Measurements from ENCODE around the gene MTR. TPM values are rescaled to one million over a fixed set of nuclear protein-coding genes. Genes with fewer than 3 reads are reported as not detected.

Gene MTR
- total RNA-seq, 6 experiments from 2014 or later, result 34.0 to 39.2 (median 36.0) TPM

GRCh38 chr1:236795757-236796667 is 920 bp downstream of the MTR start:
- TF ChIP-seq, protein P1, sequence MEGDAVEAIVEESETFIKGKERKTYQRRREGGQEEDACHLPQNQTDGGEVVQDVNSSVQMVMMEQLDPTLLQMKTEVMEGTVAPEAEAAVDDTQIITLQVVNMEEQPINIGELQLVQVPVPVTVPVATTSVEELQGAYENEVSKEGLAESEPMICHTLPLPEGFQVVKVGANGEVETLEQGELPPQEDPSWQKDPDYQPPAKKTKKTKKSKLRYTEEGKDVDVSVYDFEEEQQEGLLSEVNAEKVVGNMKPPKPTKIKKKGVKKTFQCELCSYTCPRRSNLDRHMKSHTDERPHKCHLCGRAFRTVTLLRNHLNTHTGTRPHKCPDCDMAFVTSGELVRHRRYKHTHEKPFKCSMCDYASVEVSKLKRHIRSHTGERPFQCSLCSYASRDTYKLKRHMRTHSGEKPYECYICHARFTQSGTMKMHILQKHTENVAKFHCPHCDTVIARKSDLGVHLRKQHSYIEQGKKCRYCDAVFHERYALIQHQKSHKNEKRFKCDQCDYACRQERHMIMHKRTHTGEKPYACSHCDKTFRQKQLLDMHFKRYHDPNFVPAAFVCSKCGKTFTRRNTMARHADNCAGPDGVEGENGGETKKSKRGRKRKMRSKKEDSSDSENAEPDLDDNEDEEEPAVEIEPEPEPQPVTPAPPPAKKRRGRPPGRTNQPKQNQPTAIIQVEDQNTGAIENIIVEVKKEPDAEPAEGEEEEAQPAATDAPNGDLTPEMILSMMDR (IDR thresholded peaks at IDR 0.05), result no peak
- H3K27ac Mint-ChIP-seq, result peak overlapping the region; percentile 94
- peak; percentile 17 for DNase-seq
- peak overlapping the region; percentile 94 for H3K4me3 Mint-ChIP-seq
- peaks cover 27% of the 10 kb centered on the region for H3K4me1 Mint-ChIP-seq (ENCODE audit: low read depth)
- H3K27me3 Mint-ChIP-seq (ENCODE audit: insufficient read depth), result peaks cover 5% of the 10 kb centered on the region
- H3K36me3 Mint-ChIP-seq (ENCODE audit: low read depth), result no peaks in the 10 kb centered on the region
- H3K9me3 Mint-ChIP-seq, result no peaks in the 10 kb centered on the region

DNA sequence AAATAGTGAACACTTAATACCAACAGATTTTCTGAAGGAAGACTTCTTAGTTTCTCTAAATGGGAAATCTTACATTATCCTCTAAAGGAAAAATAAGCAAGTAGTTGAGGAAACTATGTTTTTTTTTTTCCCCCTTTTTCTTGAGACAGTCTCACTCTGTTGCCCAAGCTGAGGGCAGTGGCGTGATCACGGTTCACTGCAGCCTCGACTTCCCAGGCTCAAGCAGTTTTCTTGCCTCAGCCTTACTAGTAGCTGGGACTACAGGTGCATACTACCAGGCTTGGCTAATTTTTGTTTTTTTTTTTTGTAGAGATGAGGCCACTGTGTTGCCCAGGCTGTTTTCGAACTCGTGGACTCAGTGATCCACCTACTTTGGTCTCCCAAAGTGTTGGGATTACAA is 3.9 kb downstream of the MTR start:
- no peak for DNase-seq
- H3K4me3 Mint-ChIP-seq, result no peak overlapping the region
- H3K36me3 Mint-ChIP-seq (ENCODE audit: low read depth), result no peaks in the 10 kb centered on the region
- no peak overlapping the region for H3K27ac Mint-ChIP-seq
- H3K9me3 Mint-ChIP-seq, result no peaks in the 10 kb centered on the region
- H3K4me1 Mint-ChIP-seq (ENCODE audit: low read depth), result peaks cover 27% of the 10 kb centered on the region
- TF ChIP-seq, protein P1 (IDR thresholded peaks at IDR 0.05), result no peak
- H3K27me3 Mint-ChIP-seq (ENCODE audit: insufficient read depth), result peaks cover 2% of the 10 kb centered on the region

GRCh38 chr1:236800002-236800620 is 5.0 kb downstream of the MTR start:
- TF ChIP-seq, protein P1 (IDR thresholded peaks at IDR 0.05), result no peak
- DNase-seq, result no peak
- Mint-ChIP-seq H3K36me3 (ENCODE audit: low read depth) (no peaks in the 10 kb centered on the region), H3K27ac (no peak overlapping the region), H3K9me3 (no peaks in the 10 kb centered on the region), H3K27me3 (ENCODE audit: insufficient read depth) (no peaks in the 10 kb centered on the region; the same call in 1 of the 2 replicates), H3K4me1 (ENCODE audit: low read depth) (peaks cover 20% of the 10 kb centered on the region), H3K4me3 (no peak overlapping the region)

GRCh38 chr1:236800623-236801022 is 5.5 kb downstream of the MTR start:
- TF ChIP-seq, protein P1 (IDR thresholded peaks at IDR 0.05), result no peak
- no peak for DNase-seq
- Mint-ChIP-seq H3K27ac (no peak overlapping the region), H3K4me3 (no peak overlapping the region), H3K36me3 (ENCODE audit: low read depth) (no peaks in the 10 kb centered on the region), H3K4me1 (ENCODE audit: low read depth) (peaks cover 20% of the 10 kb centered on the region), H3K27me3 (ENCODE audit: insufficient read depth) (no peaks in the 10 kb centered on the region; the same call in 1 of the 2 replicates), H3K9me3 (no peaks in the 10 kb centered on the region)

DNA sequence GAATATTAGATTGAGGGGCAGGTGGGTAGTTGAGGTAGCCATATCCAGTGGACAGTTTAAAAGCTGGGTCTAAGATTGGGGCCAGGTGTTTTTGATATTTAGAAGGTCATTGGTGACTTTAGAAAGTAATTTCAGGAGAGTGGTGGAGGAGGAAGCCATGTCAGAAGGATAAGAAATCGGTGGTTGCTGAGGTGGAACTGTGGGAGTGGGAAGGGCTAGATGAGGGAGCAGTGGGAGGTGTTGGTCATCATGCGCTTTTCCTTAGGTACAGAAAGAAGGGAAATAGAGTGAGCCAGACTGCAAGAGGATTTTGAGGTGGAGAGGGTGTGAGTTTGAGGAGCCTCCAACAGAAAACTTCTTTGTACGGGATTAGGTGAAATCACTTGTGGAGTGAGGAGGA is 7.2 kb downstream of the MTR start:
- TF ChIP-seq, protein P1 (IDR thresholded peaks at IDR 0.05), result no peak
- Mint-ChIP-seq H3K27me3 (ENCODE audit: insufficient read depth) (no peaks in the 10 kb centered on the region; the same call in 1 of the 2 replicates), H3K36me3 (ENCODE audit: low read depth) (no peaks in the 10 kb centered on the region), H3K4me3 (no peak overlapping the region), H3K4me1 (ENCODE audit: low read depth) (peaks cover 8% of the 10 kb centered on the region), H3K27ac (no peak overlapping the region; the same call in 1 of the 2 replicates), H3K9me3 (no peaks in the 10 kb centered on the region)
- no peak for DNase-seq
